Measurements from ENCODE around the gene PLAAT5. TPM values are rescaled to one million over a fixed set of nuclear protein-coding genes. Genes with fewer than 3 reads are reported as not detected.
"Not testable (repeated sequence)": the region's sequence is repeated elsewhere in the genome, so short reads cannot be mapped to it uniquely, and the experiment has no call there.

Gene PLAAT5
- total RNA-seq, 1 donor from 2014 or later: not detected

GRCh38 chr11:63530021-63530420 is 39.1 kb upstream of the PLAAT5 start:
- Mint-ChIP-seq H3K36me3 (ENCODE audit: low read depth) (no peaks in the 10 kb centered on the region), H3K4me3 (no peak overlapping the region), H3K27me3 (peaks cover 6% of the 10 kb centered on the region), H3K27ac (no peak overlapping the region), H3K4me1 (peaks cover 19% of the 10 kb centered on the region), H3K9me3 (no peaks in the 10 kb centered on the region)
- CTCF ChIA-PET: no interaction called here
- intact Hi-C loops (cut with micrococcal nuclease): no loop called here
- no peak for DNase-seq
- POLR2A ChIA-PET: no interaction called here
- TF ChIP-seq CTCF (IDR thresholded peaks at IDR 0.05): no peak
- ATAC-seq (ENCODE audit: low read depth): no peak

GRCh38 chr11:63529373-63529772 is 38.4 kb upstream of the PLAAT5 start:
- not testable (repeated sequence) for H3K27ac Mint-ChIP-seq
- peaks cover 17% of the 10 kb centered on the region for H3K4me1 Mint-ChIP-seq

GRCh38 chr11:63528729-63529278 is 37.8 kb upstream of the PLAAT5 start:
- peaks cover 15% of the 10 kb centered on the region for H3K4me1 Mint-ChIP-seq
- DNase-seq; H3K9me3 Mint-ChIP-seq; CTCF ChIA-PET; H3K27ac Mint-ChIP-seq; H3K4me3 Mint-ChIP-seq; intact Hi-C loops (cut with micrococcal nuclease); POLR2A ChIA-PET; H3K27me3 Mint-ChIP-seq; H3K36me3 Mint-ChIP-seq (ENCODE audit: low read depth); ATAC-seq (ENCODE audit: low read depth): not testable (repeated sequence)

More at GRCh38 chr11:63529373-63529772, 38.4 kb upstream of the PLAAT5 start:
- H3K36me3 Mint-ChIP-seq (ENCODE audit: low read depth); H3K9me3 Mint-ChIP-seq; H3K4me3 Mint-ChIP-seq; POLR2A ChIA-PET; ATAC-seq (ENCODE audit: low read depth); H3K27me3 Mint-ChIP-seq; DNase-seq; CTCF ChIA-PET; intact Hi-C loops (cut with micrococcal nuclease): not testable (repeated sequence)

GRCh38 chr11:63528156-63528555 is 37.2 kb upstream of the PLAAT5 start:
- H3K27ac Mint-ChIP-seq; H3K4me3 Mint-ChIP-seq; intact Hi-C loops (cut with micrococcal nuclease); POLR2A ChIA-PET; DNase-seq; H3K9me3 Mint-ChIP-seq; ATAC-seq (ENCODE audit: low read depth); H3K27me3 Mint-ChIP-seq; CTCF ChIA-PET; H3K36me3 Mint-ChIP-seq (ENCODE audit: low read depth): not testable (repeated sequence)
- peaks cover 14% of the 10 kb centered on the region for H3K4me1 Mint-ChIP-seq

GRCh38 chr11:63527667-63528066 is 36.7 kb upstream of the PLAAT5 start:
- intact Hi-C loops (cut with micrococcal nuclease): no loop called here
- TF ChIP-seq CTCF (IDR thresholded peaks at IDR 0.05): no peak
- no peak overlapping the region for H3K27ac Mint-ChIP-seq
- ChIA-PET CTCF (no interaction called here), POLR2A (no interaction called here)
- no peak for ATAC-seq (ENCODE audit: low read depth)
- H3K27me3 Mint-ChIP-seq: peaks cover 11% of the 10 kb centered on the region
- DNase-seq: no peak
- H3K4me3 Mint-ChIP-seq: no peak overlapping the region
- H3K36me3 Mint-ChIP-seq (ENCODE audit: low read depth): no peaks in the 10 kb centered on the region
- peaks cover 9% of the 10 kb centered on the region for H3K9me3 Mint-ChIP-seq
- peaks cover 14% of the 10 kb centered on the region for H3K4me1 Mint-ChIP-seq

- peaks cover 11% of the 10 kb centered on the region for H3K27me3 Mint-ChIP-seq
- intact Hi-C loops (cut with micrococcal nuclease): no loop called here
- TF ChIP-seq CTCF (IDR thresholded peaks at IDR 0.05): no peak
- H3K4me3 Mint-ChIP-seq: no peak overlapping the region
- ChIA-PET POLR2A (no interaction called here), CTCF (no interaction called here)
- H3K36me3 Mint-ChIP-seq (ENCODE audit: low read depth): no peaks in the 10 kb centered on the region
- H3K9me3 Mint-ChIP-seq: peaks cover 16% of the 10 kb centered on the region
- ATAC-seq (ENCODE audit: low read depth): no peak
- DNase-seq: no peak
- no peak overlapping the region for H3K27ac Mint-ChIP-seq
- H3K4me1 Mint-ChIP-seq: no peaks in the 10 kb centered on the region
Observed at GRCh38 chr11:63523151-63523550, 32.2 kb upstream of the PLAAT5 start.

GRCh38 chr11:63521896-63522295 is 30.9 kb upstream of the PLAAT5 start:
- Mint-ChIP-seq H3K9me3 (peaks cover 16% of the 10 kb centered on the region), H3K36me3 (ENCODE audit: low read depth) (no peaks in the 10 kb centered on the region), H3K4me1 (no peaks in the 10 kb centered on the region), H3K27me3 (peaks cover 11% of the 10 kb centered on the region), H3K4me3 (no peak overlapping the region), H3K27ac (no peak overlapping the region)
- CTCF ChIA-PET: no interaction called here
- no peak for TF ChIP-seq CTCF (IDR thresholded peaks at IDR 0.05)
- POLR2A ChIA-PET: no interaction called here
- DNase-seq: no peak
- no peak for ATAC-seq (ENCODE audit: low read depth)
- intact Hi-C loops (cut with micrococcal nuclease): no loop called here

All from activated B cell treated with CpG ODN at 0.5 μM for 24 hours (primary cell).